Gastrocnemius medialis (tissue), 4 donors: ENCODE results near the gene KDM5B. TPM values are rescaled to one million over a fixed set of nuclear protein-coding genes. Genes with fewer than 3 reads are reported as not detected.
"Not testable (repeated sequence)": the region's sequence is repeated elsewhere in the genome, so short reads cannot be mapped to it uniquely, and the experiment has no call there.

ENCODE experiments used
- ATAC-seq, 2 donors: fragments of 150-250 bp; one replicate each; pipeline ENCODE4 v1.9.1; 2016
- DNase-seq, 2 donors: peaks; one replicate each; pipeline ENCODE4 v3.0.0-alpha.2; 2019
- H3K27ac ChIP-seq, 4 donors: fragments of 200-600 bp; sonication (generic); 1 replicate in 1 of 4; 2 replicates in 3 of 4; pipeline ENCODE4 v1.5.1; 2016 to 2018; ENCODE audit warnings: mild to moderate bottlenecking in 2 of 4, moderate library complexity in 1 of 4
- H3K27me3 ChIP-seq, 3 donors: fragments of 200-600 bp; sonication (generic) in 2 of 3; 1 replicate in 1 of 3; 2 replicates in 2 of 3; pipeline versions ENCODE4 v1.5.1 to v1.6.0; 2016 to 2019; ENCODE audit warnings: mild to moderate bottlenecking in 1 of 3, moderate library complexity in 1 of 3
- H3K36me3 ChIP-seq, 2 donors: fragments of 200-600 bp; sonication (generic) in 1 of 2; one replicate each; pipeline ENCODE4 v1.5.1; 2017 to 2018
- H3K4me1 ChIP-seq, 2 donors: fragments of 200-600 bp; sonication (generic) in 1 of 2; one replicate each; pipeline ENCODE4 v1.5.1; 2016 to 2017; ENCODE audit warnings: mild to moderate bottlenecking in 2 of 2
- H3K4me3 ChIP-seq, 4 donors: fragments of 200-600 bp; sonication (generic) in 3 of 4; 1 replicate in 1 of 4; 2 replicates in 3 of 4; pipeline ENCODE4 v1.5.1; 2016 to 2019; ENCODE audit warnings: mild to moderate bottlenecking in 2 of 4
- H3K9me3 ChIP-seq, 3 donors: fragments of 200-600 bp; sonication (generic) in 2 of 3; 1 replicate in 1 of 3; 2 replicates in 2 of 3; pipeline ENCODE4 v1.5.1; 2016 to 2019
- CTCF ChIP-seq, 5 experiments: fragments of 450-650 bp in 3 of 5; fragments of 200-600 bp in 2 of 5; sonication (generic) in 2 of 5; IDR thresholded peaks in 4 of 5; conservative IDR thresholded peaks in 1 of 5; 1 replicate in 4 of 5; 2 replicates in 1 of 5; pipeline ENCODE4 v1.5.1; 2016 to 2019; ENCODE audit warnings: antibody characterized with exemption in 5 of 5, mild to moderate bottlenecking in 3 of 5, moderate library complexity in 3 of 5
- POLR2A ChIP-seq, 2 donors: fragments of 450-650 bp; IDR thresholded peaks; one replicate each; pipeline ENCODE4 v1.6.1; 2017; ENCODE audit warnings: antibody characterized with exemption in 2 of 2, mild to moderate bottlenecking in 2 of 2, moderate library complexity in 2 of 2
- in situ Hi-C, 4 donors: fragments of 200-750 bp; cut with MboI; loops; one replicate each; pipeline versions ENCODE4 v1.15.0 to v1.8.0; 2017; ENCODE audit warnings: low sequenced_read_pairs in 4 of 4
- intact Hi-C: fragments of 100-400 bp; cut with DNase I; formaldehyde crosslinking; loops from one replicate; pipeline ENCODE4 v1.15.1; 2023; ENCODE audit warnings: low total_unique reads
- total RNA-seq, 4 donors: library from RNA; depleted of rRNA; stranded (reverse); fragments of >200 nt; gene quantifications; one replicate each; pipeline versions ENCODE4 v1.1.0 to v1.2.3, GENCODE V29; 2016

The KDM5B gene
- total RNA-seq, 4 donors from 2014 or later, result 10.7 to 17.1 (median 13.7) TPM

GRCh38 chr1:202716654-202717053 lies 91.6 kb downstream of the KDM5B start:
- intact Hi-C loops, result loop anchor here (10.0 kb wide), 2 partner anchors 242 to 372 kb away; partner anchors contain the start of genes PPP1R12B and UBE2T
- Histone ChIP-seq H3K4me3 (no peak overlapping the region), H3K9me3 (no peaks in the 10 kb centered on the region), H3K27me3 (peaks cover 0 to 2% (median 0%) of the 10 kb centered on the region in 3 donors), H3K36me3 (no peaks in the 10 kb centered on the region), H3K4me1 (peaks cover 7 to 13% of the 10 kb centered on the region in 2 donors), H3K27ac (no peak overlapping the region)
- DNase-seq (no peak), ATAC-seq (no peak)
- in situ Hi-C loops, result loop anchor here (10.0 to 25.0 kb wide), 5 partner anchors 229 to 542 kb away; partner anchors contain the start of genes PPP1R12B (in 3 of the 4) and UBE2T (in 3 of the 4)
- TF ChIP-seq CTCF (IDR thresholded peaks at IDR 0.05 in 4 of 5, conservative IDR thresholded peaks at IDR 0.05 in 1 of 5) (no peak), POLR2A (IDR thresholded peaks at IDR 0.05) (no peak)

GRCh38 chr1:202714202-202714601 lies 94.0 kb downstream of the KDM5B start:
- not testable (repeated sequence) for H3K36me3 ChIP-seq, DNase-seq, ATAC-seq, H3K9me3 ChIP-seq, H3K27ac ChIP-seq, H3K4me3 ChIP-seq
- Histone ChIP-seq H3K27me3 (peaks cover 21 to 26% (median 23%) of the 10 kb centered on the region in 3 donors), H3K4me1 (peaks cover 7 to 23% of the 10 kb centered on the region in 2 donors)
- intact Hi-C loops, result loop anchor here (10.0 kb wide), 2 partner anchors 239 to 369 kb away; partner anchors contain the start of genes PPP1R12B and UBE2T
- in situ Hi-C loops, result loop anchor here (10.0 to 25.0 kb wide), 5 partner anchors 227 to 539 kb away; partner anchors contain the start of genes PPP1R12B (in 3 of the 4) and UBE2T (in 3 of the 4)

- no peak for DNase-seq
- TF ChIP-seq CTCF (IDR thresholded peaks at IDR 0.05 in 4 of 5, conservative IDR thresholded peaks at IDR 0.05 in 1 of 5) (no peak), POLR2A (IDR thresholded peaks at IDR 0.05) (no peak)
- Histone ChIP-seq H3K4me3 (no peak overlapping the region), H3K36me3 (no peaks in the 10 kb centered on the region), H3K9me3 (no peaks in the 10 kb centered on the region), H3K4me1 (peaks cover 7 to 23% of the 10 kb centered on the region in 2 donors), H3K27ac (no peak overlapping the region), H3K27me3 (peaks cover 32 to 36% (median 34%) of the 10 kb centered on the region in 3 donors)
- ATAC-seq, result no peak
- in situ Hi-C loops, result loop anchor here (10.0 to 25.0 kb wide), 5 partner anchors 226 to 538 kb away; partner anchors contain the start of genes PPP1R12B (in 3 of the 4) and UBE2T (in 3 of the 4)
- intact Hi-C loops, result loop anchor here (10.0 kb wide), 2 partner anchors 238 to 368 kb away; partner anchors contain the start of genes PPP1R12B and UBE2T
Observed at GRCh38 chr1:202713110-202713509, 95.1 kb downstream of the KDM5B start.

- ATAC-seq (no peak), DNase-seq (no peak)
- in situ Hi-C loops, result loop anchor here (10.0 to 25.0 kb wide), 5 partner anchors 225 to 537 kb away; partner anchors contain the start of genes PPP1R12B (in 3 of the 4) and UBE2T (in 3 of the 4)
- Histone ChIP-seq H3K27ac (no peak overlapping the region), H3K4me1 (peaks cover 7 to 21% of the 10 kb centered on the region in 2 donors), H3K27me3 (peaks cover 42 to 45% (median 43%) of the 10 kb centered on the region in 3 donors), H3K4me3 (no peak overlapping the region), H3K9me3 (no peaks in the 10 kb centered on the region), H3K36me3 (no peaks in the 10 kb centered on the region)
- no peak for TF ChIP-seq CTCF (IDR thresholded peaks at IDR 0.05 in 4 of 5, conservative IDR thresholded peaks at IDR 0.05 in 1 of 5)
- no peak for TF ChIP-seq POLR2A (IDR thresholded peaks at IDR 0.05)
- intact Hi-C loops, result loop anchor here (10.0 kb wide), 2 partner anchors 237 to 367 kb away; partner anchors contain the start of genes PPP1R12B and UBE2T
Observed at GRCh38 chr1:202711949-202712635, 96.1 kb downstream of the KDM5B start.
